KG1 (cell line): ENCODE data around the gene LPAR6.
"Not testable (repeated sequence)": the region's sequence is repeated elsewhere in the genome, so short reads cannot be mapped to it uniquely, and the experiment has no call there.

Experiments
- DNase-seq: peaks from one replicate; lab custom pipeline; 2025; lab: John Stamatoyannopoulos, UW

LPAR6 gene, protein sequence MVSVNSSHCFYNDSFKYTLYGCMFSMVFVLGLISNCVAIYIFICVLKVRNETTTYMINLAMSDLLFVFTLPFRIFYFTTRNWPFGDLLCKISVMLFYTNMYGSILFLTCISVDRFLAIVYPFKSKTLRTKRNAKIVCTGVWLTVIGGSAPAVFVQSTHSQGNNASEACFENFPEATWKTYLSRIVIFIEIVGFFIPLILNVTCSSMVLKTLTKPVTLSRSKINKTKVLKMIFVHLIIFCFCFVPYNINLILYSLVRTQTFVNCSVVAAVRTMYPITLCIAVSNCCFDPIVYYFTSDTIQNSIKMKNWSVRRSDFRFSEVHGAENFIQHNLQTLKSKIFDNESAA

DNA sequence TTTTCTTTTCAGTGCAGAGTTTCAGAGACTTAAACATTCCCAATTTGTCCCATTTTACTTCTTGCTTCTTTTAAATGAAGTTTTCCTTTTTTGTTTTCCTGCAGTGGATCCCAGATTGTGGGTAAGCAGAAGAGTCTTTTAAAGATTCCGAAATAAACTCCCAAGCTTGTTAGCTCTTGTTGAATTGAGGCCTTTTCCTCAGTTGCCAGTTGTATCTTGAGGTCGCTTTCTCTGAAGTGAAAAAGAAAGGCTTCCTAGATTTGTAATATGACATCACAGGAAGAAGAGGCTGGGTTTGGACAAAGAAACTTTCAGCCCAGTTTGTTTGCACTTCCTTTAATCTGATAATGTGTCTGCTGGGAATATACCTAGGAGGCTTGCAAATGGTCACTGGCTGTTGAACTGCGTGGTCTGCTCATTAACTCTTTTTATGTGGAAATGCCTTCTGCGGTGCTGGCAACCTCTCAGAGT lies at the start of gene LPAR6:
LPAR6 (minus strand) TSS at position 233 of the 471 bp plus-strand sequence. CDS start 690 bp downstream, outside the sequence.
- no peak for DNase-seq

- DNase-seq = no peak
Measured at GRCh38 chr13:48457578-48458242, 44.8 kb upstream of the LPAR6 start.

GRCh38 chr13:48456546-48456945 lies 43.6 kb upstream of the LPAR6 start:
- DNase-seq = no peak

DNA sequence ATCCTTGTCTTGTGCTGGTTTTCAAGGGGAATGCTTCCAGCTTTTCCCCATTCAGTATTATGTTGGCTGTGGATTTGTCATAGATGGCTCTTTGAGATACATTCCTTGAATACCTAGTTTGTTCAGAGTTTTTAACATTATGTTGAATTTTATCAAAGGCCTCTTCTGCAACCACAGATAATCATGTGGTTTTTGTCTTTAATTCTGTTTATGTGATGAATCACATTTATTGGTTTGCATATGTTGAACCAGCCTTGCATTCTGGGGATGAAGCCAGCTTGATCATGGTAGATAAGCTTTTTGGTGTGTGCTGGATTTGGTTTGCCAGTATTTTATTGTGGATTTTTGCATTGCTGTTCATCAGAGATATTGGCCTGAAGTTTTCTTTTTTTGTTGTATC lies 38.3 kb upstream of the LPAR6 start:
- DNase-seq = not testable (repeated sequence)

- no peak for DNase-seq
Measured at GRCh38 chr13:48449656-48450055, 36.7 kb upstream of the LPAR6 start.

GRCh38 chr13:48448959-48449614 lies 36.2 kb upstream of the LPAR6 start:
- DNase-seq = peak; percentile 55

- no peak for DNase-seq
Measured at GRCh38 chr13:48448285-48448958, 35.5 kb upstream of the LPAR6 start.

DNA sequence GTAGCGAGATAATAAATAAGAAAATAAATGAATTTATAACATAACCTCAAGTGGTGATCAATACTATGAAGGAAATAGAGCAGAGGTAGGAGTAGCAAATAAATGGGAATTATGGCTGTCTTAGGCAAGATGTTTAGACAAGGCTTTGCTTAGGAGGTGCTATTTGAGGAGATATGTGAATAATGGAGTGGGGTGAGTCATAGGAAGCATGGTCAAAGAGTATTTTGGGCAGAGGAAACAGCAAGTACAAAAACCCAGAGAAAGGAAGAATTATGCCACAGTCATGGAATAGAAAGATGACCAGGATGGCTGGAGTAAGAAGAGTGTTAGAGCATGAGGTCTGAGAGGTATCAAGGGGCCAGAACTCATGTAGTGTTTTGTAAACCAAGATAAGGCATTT lies 33.6 kb upstream of the LPAR6 start:
- DNase-seq = no peak

DNA sequence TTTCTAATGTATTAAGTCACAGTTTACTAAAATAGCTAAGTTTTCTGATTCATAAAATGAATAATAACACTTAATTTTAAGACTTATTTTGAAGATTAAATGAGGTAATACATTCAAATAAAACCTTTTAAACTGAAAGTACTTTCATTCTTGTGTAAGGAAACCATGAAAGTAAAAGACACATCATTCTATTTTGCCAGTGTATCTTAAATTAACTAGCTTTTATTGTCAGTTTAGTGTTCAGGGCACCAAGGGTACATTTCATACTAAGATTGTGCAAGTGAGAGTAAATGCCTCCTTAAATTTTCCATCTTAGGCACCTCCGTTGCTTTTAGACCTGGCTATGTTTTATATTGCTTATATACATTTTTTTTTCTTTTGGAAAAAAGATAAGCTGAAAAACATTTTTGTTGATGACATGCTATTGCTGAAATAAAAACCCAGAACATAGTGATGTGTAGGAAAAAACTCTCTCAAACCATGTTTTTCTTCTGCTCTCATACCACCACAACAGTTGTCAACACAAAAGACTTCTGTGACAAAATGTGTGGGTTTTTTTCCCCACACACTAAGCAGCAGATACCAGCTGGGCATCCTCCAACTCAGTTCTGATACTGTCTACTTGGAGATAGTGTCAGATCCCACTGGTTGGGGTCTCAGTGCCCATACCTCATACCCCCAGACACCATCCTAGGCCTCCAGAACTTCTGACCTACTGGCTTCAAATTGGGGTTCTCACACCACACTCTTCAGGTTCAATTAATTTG lies 30.7 kb upstream of the LPAR6 start:
- DNase-seq = no peak

- DNase-seq = no peak
Measured at GRCh38 chr13:48437371-48437770, 24.5 kb upstream of the LPAR6 start.

DNA sequence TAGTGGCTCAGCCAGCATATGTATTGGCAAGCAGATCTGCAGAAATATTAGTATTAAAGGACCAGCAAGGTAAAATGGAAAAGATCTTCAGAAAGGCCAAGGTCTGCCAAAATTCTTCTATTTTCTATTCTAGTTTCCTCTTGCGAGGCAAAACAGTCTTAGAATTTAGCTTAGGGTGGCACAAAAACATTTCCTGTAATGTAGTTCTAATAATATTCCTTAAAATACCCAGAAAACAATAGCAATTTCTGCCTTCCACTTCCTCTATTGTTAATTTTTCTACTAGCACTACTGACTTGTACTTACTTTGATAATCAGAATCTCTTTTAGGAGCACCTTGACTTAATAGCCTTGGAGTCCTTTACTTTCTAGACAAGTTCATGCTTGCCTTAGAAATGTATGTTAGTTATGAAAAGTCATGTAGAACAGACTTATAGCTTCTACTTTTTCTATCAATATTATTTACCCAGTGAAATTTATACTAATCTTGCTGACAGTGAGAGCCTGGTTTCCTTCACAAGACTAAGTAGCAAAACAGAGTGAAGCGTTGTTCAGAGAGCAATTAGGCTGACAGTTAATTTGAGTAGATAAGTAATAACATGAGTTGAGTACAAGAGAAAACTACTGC lies 23.9 kb upstream of the LPAR6 start:
- DNase-seq = no peak

GRCh38 chr13:48434200-48434599 lies 21.3 kb upstream of the LPAR6 start:
- DNase-seq = no peak

- DNase-seq = no peak
Measured at GRCh38 chr13:48431987-48432615, 19.2 kb upstream of the LPAR6 start.

DNA sequence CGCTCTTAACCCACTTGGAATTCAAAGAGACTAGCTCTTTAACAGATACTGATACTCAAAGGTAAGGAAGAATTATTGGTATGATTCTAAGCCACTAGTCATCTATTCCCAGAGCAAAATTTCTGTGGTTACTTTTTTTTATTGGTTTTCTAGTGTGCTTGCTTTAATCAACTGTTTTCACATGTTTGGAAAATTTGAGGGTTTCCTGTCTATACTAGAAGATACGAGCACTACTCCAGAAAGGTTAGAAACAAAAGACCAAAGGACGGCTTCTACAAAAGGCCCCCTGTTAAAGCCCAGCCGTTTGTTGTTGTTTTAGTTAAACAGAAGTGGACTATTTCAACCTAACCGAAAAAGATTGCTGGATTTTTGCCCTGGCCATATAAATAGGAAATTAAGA lies 18.5 kb upstream of the LPAR6 start:
- no peak for DNase-seq

DNA sequence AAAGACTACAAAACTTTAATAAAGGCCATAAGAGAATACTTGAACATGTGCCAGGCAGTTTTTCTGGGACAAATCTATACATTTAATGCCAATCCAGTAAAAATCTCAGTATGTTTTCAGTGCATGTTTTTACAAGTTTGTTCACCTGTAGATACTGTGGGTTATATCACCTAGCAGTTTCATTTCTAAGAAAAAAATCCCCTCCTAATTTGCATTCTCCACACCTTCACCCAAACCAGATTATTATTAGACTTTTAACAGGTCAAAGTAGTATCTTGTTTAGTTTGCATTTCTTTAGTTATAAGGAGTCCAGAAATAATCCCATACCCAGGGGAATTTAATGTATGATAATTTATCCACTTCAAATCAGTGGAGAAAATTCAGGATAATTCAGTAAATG lies 17.0 kb upstream of the LPAR6 start:
- no peak for DNase-seq

DNA sequence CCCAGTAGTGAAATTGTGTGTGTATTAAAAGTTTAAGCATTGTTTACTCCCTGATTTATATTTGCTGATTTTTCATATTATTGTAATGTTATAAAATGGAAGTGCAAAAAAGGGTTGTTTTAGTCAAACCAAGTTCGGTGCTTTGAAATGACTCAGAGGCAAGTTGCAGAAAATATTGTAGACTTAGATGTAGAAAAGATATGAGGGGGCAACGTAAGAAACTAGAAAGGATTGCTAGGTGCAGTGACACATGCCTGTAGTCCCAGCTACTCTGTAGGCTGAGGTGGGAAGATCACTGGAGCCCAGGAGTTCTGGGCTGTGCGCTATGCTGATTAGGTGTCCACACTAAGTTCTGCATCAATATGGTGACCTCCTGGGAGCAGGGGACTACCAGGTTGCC lies 16.1 kb upstream of the LPAR6 start:
- no peak for DNase-seq

GRCh38 chr13:48426755-48427298 lies 13.9 kb upstream of the LPAR6 start:
- DNase-seq = not testable (repeated sequence)

DNA sequence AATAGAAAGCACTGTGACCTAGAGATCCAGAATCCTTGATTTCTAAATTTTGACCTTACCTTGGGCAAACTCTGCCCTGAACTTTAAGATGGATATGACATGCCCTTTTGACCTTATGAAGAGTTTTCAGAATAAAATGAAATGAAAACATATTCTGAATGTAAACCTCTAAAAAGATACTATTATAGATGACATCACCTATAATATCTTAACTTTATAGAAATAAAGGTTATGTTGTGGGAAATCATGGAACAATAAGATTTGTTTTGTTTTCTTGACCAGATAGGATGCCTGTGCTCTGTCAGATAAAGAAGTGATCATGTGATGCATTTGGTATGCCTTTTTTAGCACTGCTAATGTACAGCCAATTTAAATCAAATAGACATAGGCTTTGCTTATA lies 13.1 kb upstream of the LPAR6 start:
- no peak for DNase-seq

GRCh38 chr13:48424212-48424611 lies 11.3 kb upstream of the LPAR6 start:
- no peak for DNase-seq

DNA sequence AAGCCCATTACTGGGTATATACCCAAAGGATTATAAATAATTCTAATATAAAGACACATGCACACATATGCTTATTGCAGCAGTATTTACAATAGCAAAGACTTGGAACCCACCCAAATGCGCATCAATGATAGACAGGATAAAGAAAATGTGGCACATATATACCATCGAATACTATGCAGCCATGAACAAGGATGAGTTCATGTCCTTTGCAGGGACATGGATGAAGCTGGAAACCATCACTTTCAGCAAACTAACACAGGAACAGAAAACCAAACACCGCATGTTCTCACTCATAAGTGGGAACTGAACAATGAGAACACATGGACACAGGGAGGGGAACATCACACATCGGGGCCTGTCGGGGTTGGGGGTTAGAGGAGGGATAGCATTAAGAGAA lies 9.1 kb upstream of the LPAR6 start:
- DNase-seq = not testable (repeated sequence)
